Right atrium auricular region (tissue), 2 donors: ENCODE measurements around the gene KCNMA1. TPM values are rescaled to one million over a fixed set of nuclear protein-coding genes. Genes with fewer than 3 reads are reported as not detected.
"Not testable (repeated sequence)": the region's sequence is repeated elsewhere in the genome, so short reads cannot be mapped to it uniquely, and the experiment has no call there.

ENCODE experiments used
- DNase-seq: peaks from one replicate; pipeline ENCODE4 v3.0.0-alpha.2; 2019; ENCODE audit warnings: low spot score
- H3K27ac ChIP-seq, 2 donors: fragments of 200-600 bp; sonication (generic); 1 replicate in 1 of 2; 2 replicates in 1 of 2; pipeline ENCODE4 v1.5.1; 2016 to 2019
- H3K27me3 ChIP-seq, 2 donors: fragments of 200-600 bp; sonication (generic); one replicate each; pipeline versions ENCODE4 v1.5.1 to v1.6.0; 2017 to 2019
- H3K36me3 ChIP-seq: fragments of 200-600 bp; sonication (generic); one replicate; pipeline ENCODE4 v1.5.1; 2016
- H3K4me1 ChIP-seq, 2 donors: fragments of 200-600 bp; sonication (generic); one replicate each; pipeline versions ENCODE4 v1.5.1 to v1.6.0; 2017 to 2019
- H3K4me3 ChIP-seq, 2 donors: fragments of 200-600 bp; sonication (generic); 1 replicate in 1 of 2; 2 replicates in 1 of 2; pipeline ENCODE4 v1.5.1; 2017 to 2019; ENCODE audit warnings: mild to moderate bottlenecking in 1 of 2, moderate library complexity in 1 of 2
- H3K9me3 ChIP-seq, 2 donors: fragments of 200-600 bp; sonication (generic); one replicate each; pipeline ENCODE4 v1.5.1; 2019
- total RNA-seq, 2 donors: library from RNA; depleted of rRNA; stranded (reverse); fragments of >200 nt; gene quantifications; one replicate each; pipeline ENCODE4 v1.1.0, GENCODE V29; 2016
- TF ChIP-seq, protein P1 (sequence below), 2 donors: fragments of 200-600 bp; sonication (generic); IDR thresholded peaks; one replicate each; pipeline ENCODE4 v1.5.1; 2019; ENCODE audit warnings: antibody characterized with exemption in 2 of 2

KCNMA1 gene
- total RNA-seq, 2 donors from 2014 or later, result 2.3 to 3.5 TPM

DNA sequence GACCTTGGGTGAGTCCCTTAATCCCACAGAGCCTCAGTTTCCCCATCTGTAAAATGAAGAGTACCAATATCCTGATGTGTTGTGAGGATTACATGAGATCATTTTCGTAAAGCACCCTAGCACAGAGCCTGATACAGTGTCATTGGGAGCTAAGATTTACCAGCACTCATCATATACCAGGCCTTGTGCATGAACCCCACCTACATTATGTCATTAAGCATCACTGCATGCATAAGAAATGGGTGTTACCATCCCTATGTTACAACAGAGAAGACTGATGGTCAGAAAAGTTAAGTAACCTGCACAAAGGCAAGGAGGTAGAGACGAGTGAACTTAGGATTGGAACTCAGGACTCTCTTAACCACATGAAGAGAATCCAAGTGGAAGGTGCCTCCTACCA is 290.6 kb downstream of the KCNMA1 start:
- H3K27me3 ChIP-seq, result no peaks in the 10 kb centered on the region

DNA sequence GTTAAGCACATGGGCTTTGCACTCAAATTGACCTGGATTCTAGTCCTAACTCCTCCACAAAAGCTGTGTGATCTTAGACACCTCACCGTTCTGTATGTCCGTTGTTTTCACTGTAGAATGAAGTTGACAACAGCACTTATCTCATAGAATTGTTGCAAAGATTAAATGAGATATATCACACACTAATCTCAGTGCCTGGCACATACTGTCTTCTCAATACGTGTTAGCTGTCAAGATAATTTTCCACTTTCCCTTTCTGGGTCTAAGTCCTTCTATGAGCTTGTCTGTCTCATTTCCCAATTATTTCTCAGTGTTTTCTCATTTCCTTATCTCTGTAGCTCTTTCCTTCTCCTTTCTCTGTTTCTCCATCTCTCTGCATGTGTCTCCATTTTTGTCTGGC is 296.6 kb downstream of the KCNMA1 start:
- no peak for DNase-seq
- TF ChIP-seq, protein P1, sequence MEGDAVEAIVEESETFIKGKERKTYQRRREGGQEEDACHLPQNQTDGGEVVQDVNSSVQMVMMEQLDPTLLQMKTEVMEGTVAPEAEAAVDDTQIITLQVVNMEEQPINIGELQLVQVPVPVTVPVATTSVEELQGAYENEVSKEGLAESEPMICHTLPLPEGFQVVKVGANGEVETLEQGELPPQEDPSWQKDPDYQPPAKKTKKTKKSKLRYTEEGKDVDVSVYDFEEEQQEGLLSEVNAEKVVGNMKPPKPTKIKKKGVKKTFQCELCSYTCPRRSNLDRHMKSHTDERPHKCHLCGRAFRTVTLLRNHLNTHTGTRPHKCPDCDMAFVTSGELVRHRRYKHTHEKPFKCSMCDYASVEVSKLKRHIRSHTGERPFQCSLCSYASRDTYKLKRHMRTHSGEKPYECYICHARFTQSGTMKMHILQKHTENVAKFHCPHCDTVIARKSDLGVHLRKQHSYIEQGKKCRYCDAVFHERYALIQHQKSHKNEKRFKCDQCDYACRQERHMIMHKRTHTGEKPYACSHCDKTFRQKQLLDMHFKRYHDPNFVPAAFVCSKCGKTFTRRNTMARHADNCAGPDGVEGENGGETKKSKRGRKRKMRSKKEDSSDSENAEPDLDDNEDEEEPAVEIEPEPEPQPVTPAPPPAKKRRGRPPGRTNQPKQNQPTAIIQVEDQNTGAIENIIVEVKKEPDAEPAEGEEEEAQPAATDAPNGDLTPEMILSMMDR (IDR thresholded peaks at IDR 0.05), result no peak
- Histone ChIP-seq H3K36me3 (no peaks in the 10 kb centered on the region), H3K9me3 (peaks cover 0 to 5% of the 10 kb centered on the region in 2 donors), H3K4me3 (no peak overlapping the region), H3K4me1 (no peaks in the 10 kb centered on the region), H3K27me3 (no peaks in the 10 kb centered on the region), H3K27ac (no peak overlapping the region)

More for the DNA sequence above, 290.6 kb downstream of the KCNMA1 start:
- no peak for DNase-seq
- H3K27ac ChIP-seq, result no peak overlapping the region
- no peaks in the 10 kb centered on the region for H3K36me3 ChIP-seq
- peaks cover 0 to 7% of the 10 kb centered on the region in 2 donors for H3K4me1 ChIP-seq
- no peaks in the 10 kb centered on the region for H3K9me3 ChIP-seq
- H3K4me3 ChIP-seq, result no peak overlapping the region
- TF ChIP-seq, protein P1 (IDR thresholded peaks at IDR 0.05), result no peak

DNA sequence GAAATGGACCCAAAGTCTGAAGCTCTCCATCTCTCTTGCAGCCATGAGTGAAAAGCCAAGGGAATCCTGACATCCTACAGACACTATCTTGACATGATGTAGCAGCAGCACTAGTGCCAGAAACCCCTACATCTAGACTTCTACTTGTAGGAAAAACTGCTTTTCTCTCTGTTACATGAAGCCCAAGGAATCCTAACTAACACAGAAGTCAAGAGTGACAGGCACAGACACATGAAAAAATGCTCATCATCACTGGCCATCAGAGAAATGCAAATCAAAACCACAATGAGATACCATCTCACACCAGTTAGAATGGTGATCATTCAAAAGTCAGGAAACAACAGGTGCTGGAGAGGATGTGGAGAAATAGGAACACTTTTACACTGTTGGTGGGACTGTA is 297.7 kb downstream of the KCNMA1 start:
- H3K4me3 ChIP-seq, H3K27me3 ChIP-seq, H3K9me3 ChIP-seq, DNase-seq, H3K36me3 ChIP-seq, H3K4me1 ChIP-seq, H3K27ac ChIP-seq: not testable (repeated sequence)

DNA sequence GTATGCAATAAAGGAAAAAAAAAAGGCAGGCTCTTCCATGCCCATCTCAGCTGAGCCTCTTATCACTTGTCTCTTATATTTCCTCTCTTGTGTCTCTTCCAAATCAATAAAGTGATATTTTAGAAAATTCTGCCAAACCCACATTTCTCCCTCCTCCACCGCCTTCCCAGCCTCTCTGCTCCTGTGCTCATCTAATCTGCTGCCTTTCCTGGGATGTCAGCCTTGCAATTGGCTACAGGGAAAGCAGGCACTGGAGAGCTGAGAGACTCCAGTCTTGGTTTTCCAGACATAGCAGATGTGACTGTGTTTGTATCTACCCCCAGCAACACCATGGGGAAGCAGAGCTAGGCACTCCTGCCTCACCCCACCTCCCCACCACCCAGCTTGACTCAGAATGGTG is 298.4 kb downstream of the KCNMA1 start:
- TF ChIP-seq, protein P1 (IDR thresholded peaks at IDR 0.05), result no peak

DNA sequence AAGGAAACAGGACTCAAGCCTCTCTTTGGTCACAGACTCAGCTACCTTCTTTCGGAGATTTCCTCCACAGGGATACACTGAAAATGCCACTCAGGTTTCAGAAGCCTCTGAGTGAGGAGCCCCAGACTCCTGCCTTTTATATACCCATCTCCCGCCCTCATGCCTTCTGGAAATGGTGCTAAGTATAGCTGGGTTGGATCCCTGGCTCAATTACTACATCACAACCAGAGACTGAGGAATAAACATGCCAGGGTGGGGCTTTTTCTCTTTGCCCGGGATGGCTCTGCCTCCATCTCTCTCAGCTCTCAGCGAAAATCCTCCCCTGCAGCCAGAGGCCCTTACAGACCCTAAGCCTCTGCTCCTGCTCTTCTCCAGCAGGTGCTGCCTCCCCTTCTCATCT is 299.5 kb downstream of the KCNMA1 start:
- H3K4me3 ChIP-seq, result no peak overlapping the region
- no peak overlapping the region for H3K27ac ChIP-seq
- DNase-seq, result no peak
- H3K9me3 ChIP-seq, result peaks cover 0 to 5% of the 10 kb centered on the region in 2 donors
- TF ChIP-seq, protein P1 (IDR thresholded peaks at IDR 0.05), result no peak
- H3K36me3 ChIP-seq, result no peaks in the 10 kb centered on the region
- no peaks in the 10 kb centered on the region for H3K4me1 ChIP-seq
- H3K27me3 ChIP-seq, result no peaks in the 10 kb centered on the region

More for the DNA sequence above, 298.4 kb downstream of the KCNMA1 start:
- DNase-seq, result no peak
- H3K4me3 ChIP-seq, result no peak overlapping the region
- H3K4me1 ChIP-seq, result no peaks in the 10 kb centered on the region
- H3K36me3 ChIP-seq, result no peaks in the 10 kb centered on the region
- no peaks in the 10 kb centered on the region for H3K27me3 ChIP-seq
- peaks cover 0 to 5% of the 10 kb centered on the region in 2 donors for H3K9me3 ChIP-seq
- no peak overlapping the region for H3K27ac ChIP-seq

DNA sequence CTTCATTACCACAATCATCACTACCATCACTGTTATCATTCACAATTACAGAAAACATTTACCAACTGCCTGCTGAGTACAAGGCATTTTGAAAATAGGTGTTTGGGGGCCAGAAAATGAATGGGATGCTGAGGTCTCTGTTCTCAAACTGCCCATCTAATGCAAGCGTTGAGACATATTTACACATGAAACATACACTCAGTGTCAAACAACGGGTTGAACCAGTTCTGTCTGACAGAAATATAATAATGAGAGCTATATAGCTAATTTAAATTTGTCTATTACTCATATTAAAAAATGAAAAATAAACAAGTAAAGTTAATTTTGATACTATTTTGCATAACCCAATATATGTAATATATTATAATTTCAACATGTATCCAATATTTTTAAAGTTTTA is 303.1 kb downstream of the KCNMA1 start:
- TF ChIP-seq, protein P1 (IDR thresholded peaks at IDR 0.05), result no peak
- no peak overlapping the region for H3K27ac ChIP-seq
- peaks cover 0 to 2% of the 10 kb centered on the region in 2 donors for H3K9me3 ChIP-seq
- no peak overlapping the region for H3K4me3 ChIP-seq
- H3K4me1 ChIP-seq, result no peaks in the 10 kb centered on the region
- DNase-seq, result no peak
- H3K36me3 ChIP-seq, result no peaks in the 10 kb centered on the region
- H3K27me3 ChIP-seq, result no peaks in the 10 kb centered on the region
